ENCODE results near the gene TTC33.
A peak's percentile ranks its signal among the peaks of the same experiment; 100 is the strongest.

Gene TTC33

DNA sequence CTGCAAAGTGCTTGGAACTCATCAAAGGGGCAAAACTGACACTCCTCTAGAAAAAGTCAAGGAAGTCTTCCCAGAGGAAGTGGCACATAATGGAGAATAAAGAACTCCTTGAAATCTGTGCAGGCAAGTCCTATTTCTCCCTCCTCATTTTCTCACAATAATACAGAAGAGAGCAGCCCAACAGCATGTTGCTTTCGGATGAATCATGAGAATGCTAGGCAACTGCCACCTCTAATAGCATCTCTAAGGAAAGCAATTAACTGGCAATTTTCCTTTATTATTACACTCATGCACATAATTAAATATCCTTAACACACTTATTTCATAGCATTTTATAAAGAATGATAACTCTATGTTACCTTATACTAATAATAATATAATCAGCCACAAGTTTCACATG lies 198.3 kb downstream of the TTC33 start:
- DNase-seq = no peak

DNA sequence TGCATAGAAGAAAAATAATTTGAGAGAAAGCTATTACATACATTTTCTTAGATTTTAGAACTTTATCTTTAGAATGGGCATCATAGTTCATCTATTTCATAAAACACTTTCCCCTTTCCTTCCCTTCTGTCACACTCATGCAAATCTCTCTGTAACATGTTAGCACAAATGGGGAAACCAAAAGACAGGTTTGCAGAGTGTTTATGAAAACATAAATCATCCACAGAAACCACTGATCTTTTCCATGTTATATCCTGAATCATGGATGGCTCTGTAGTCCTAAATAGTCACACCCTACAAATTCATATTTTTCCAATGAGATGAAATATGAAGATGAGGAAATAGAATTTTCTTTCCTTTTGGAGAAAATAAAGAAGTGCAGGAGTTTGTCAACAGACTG lies 198.9 kb downstream of the TTC33 start:
- no peak for DNase-seq

DNA sequence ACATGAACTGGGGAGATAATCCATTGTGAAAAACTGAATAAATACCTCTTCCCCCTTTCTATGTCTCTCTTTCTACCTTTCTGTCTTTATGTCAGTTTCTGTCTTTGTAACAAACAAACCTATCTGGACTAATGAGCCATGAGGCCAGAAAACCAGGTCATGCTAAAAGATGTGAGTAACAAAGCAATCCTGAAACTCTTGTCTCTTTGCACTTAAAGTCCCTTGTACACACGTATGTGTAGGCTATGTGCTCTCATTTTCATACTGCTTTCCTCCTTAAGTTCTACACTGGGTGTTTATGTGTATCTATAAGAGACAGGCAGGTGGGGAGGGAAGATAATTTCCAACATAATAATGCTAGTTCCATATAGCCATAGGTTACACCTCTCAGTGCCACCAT lies 199.9 kb downstream of the TTC33 start:
- DNase-seq = no peak

DNA sequence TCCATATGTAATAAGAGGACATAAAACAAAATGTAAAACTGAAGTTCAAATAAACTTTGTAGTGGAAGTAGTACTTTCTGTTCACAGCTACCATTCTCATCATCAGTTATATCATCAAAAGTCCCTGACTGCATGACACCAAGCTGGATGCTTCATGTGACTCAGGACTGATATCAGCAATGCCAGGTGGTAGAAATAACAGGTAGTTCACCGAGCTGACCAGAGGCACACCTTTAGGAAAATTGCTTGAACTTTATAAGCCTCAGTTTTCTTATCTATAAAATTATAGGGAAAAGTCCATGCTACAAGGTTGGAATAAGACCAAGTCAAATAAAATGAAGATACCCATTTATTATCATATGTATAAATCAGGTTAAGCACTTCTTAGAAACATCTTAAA lies 200.9 kb downstream of the TTC33 start:
- no peak for DNase-seq

DNA sequence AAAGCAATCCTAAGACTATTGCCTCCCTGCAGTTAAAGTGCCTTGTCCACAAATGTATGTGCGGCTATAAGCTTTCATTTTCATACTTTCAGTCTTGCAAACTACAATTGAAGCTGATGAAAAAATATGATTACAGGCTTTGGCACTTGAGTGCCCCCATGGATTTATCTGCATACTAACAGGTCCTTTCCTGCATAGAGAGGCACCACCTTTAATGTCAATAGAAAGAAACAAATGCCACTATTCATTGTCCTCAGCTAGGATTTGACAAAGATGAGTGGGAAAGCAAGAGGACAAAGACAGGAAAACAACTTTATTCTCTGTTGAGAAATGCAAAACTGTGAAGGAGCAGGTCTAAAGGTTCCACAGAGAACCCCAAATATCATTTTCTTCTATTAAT lies 201.7 kb downstream of the TTC33 start:
- DNase-seq = no peak

DNA sequence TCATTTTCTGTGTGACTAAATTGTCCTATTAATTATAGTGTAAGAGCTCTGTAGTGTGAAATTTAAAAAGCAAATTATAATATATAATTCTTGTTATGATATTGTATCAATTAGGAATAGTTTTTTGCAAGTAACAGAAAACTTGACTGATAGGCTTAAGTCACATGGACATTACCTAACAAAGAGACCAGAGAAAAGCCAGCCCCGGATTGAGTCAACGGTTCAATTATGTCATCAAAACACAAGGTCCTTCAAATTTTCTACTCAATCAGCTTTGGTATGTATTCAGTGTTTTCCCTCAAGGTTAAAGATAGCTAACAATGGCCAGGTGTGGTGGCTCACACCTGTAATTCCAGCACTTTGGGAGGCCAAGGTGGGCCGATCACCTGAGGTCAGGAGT lies 202.8 kb downstream of the TTC33 start:
- no peak for DNase-seq

DNA sequence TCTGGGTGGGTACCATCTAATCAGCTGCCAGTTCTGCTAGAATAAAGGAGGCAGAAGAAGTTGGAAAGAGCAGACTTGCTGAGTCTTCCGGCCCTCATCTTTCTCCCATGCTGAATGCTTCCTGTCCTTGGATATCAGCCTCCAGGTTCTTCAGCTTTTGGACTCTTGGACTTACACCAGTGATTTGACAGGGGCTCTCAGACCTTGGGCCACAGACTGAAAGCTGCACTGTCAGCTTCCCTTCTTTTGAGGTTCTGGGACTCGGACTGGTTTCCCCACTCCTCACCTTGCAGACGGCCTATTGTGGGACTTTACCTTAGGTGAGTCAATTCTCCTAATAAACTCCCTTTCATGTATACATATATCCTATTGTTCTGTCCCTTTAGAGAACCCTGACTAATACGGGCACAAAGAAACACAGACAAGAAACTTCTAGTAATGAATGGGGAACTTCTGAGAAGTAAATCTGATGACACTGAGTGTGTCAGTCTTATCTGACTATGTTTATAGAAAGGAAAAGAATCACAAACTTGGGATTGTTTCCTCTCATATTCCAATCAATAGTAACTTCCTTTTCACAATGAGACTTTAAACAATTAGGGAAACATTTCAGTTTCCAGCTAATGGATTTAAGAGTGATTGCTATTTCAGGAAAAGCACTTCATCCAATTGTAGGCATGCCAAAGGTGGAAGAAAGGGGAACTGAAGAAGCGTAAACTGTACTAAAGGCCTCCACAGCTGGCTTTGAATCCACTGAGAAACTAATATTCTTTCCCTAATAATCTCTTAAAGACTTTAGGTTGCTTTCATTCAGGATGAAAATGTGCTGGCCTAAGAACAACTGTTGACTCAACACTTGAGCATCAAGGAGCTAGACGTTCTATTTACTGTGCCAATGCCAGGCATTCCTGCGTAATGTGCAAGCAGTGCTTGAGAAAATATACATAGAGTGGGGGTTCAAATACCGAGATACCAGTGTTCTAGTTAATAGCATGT lies 204.0 kb downstream of the TTC33 start:
- no peak for DNase-seq

DNA sequence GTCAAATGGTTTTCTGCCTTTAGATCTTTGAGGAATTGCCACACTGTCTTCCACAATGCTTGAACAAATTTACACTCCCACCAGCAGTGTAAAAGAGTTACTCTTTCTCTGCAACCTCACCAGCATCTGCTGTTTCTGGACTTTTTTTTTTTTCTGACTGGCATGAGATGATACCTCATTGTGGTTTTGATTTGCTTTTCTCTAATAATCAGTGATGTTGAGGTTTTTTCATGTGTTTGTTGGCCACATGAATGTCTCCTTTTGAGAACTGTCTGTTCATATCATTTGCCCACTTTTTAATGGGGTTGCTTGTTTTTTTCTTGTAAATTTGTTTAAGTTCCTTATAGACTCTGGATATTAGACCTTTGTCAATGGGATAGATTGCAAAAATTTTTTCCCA lies 205.3 kb downstream of the TTC33 start:
- DNase-seq = no peak

DNA sequence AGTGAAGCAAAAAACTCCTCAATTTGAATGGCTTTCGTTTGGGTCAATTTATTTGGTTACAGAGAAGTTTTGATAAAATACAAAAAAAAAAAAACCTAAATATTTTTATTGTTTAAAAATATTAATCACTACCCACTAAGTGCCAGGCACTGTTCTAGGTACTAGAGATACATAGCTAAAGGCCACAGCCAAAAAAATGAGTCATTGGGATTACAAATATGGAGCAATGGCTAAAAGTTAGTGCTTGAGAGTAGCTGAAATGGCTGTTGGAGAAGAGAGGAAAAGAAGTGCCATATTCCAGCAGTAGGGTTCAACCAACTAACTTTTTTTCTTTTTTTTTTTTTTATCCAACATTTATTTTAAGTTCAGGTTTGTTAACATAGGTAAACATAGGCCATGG lies 206.1 kb downstream of the TTC33 start:
- no peak for DNase-seq

DNA sequence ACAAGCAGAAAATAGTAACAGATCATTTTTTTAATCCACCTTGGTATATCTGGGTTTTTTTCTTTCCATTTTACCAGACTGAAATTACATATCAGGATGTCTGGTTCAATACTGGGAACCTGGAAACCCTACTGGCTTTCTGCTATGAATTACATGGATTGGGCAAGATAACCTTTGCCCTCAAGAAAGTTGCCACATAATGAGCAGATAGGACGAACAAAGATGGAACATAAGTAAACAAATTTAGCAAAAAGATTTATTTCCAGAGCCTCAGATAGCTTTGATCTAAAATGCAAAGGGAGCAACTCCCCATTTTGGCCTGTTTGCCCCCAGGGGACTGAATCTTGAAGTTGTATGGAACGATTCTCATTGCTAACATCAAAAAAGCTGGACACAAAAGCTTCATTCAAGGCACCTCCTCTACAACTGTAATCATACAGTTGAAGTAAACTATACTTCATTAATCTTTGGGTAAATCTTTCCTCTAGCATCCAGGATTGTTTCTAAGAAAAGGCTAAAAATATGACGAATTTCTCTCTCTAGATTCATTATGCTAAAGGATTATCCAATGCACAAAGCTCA lies 207.7 kb downstream of the TTC33 start:
- DNase-seq = no peak

DNA sequence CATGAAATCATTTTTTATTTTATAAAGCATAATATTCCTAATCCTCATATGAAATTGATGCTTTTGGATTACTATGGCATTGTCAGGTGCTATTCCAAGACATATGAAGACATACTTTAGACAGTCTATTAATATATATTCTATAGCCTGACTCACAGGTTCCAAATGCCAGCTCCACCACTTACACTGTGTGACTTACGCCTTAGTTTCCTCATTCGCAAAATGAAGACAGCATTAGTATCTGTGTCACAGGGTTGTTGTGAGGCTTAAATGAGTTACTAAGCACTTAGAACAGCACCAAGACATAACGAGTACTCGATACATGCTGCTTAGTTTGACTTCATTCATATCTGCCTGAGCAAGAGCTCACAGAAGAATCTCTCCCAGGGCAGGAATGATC lies 208.2 kb downstream of the TTC33 start:
- no peak for DNase-seq

DNA sequence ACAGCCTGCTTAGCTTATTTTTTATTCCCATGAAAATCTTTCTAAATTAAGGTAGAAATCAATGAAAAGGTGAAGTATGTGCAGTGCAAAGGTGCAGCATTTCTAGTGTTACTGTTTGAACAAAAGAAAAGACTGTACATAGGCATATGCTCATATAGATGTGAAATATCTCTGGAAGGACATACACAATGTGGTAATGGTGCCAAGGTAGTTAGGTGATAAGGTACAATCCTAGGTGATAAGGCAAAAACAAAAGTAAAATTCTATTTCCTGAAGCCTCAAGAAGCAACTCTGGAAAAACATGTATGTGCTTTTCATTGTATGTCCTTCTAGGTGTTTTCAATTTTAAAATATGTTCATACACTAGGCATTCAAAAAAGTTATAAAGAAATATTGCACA lies 215.5 kb downstream of the TTC33 start:
- DNase-seq = no peak

DNA sequence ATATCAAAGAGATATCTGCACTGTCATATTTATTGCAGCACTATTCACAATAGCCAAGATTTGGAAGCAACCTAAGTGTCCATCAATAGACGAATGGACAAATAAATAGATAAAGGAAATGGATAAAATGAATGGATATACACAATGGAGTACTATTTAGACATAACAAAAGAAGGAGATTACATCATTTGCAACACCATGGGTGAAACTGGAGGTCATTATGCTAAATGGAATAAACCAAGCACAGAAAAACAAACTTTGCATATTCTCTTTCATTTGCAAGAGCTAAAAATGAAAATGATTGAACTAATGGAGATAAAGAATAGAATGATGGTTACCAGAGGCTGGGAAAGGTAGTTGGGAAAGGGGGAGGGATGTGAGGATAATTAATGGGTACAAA lies 231.1 kb downstream of the TTC33 start:
- no peak for DNase-seq

DNA sequence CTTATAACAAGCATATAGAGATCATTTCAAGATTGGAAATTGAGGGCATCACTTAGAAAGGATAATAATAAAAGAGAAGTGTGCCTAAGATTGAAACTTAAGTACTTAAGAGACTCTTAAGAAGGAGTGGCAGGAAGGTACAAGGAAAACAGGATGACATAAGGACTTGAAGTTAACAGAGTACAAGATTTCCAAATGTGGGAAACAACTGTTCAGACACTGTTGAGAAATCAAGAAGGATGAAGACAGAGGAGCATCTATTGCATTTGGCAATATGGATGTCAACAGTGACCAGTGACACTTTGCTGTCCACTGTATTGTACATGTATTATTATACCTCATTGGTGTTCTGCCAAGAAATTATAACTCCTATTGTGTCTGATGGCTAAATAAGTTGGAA lies 233.8 kb downstream of the TTC33 start:
- no peak for DNase-seq

DNA sequence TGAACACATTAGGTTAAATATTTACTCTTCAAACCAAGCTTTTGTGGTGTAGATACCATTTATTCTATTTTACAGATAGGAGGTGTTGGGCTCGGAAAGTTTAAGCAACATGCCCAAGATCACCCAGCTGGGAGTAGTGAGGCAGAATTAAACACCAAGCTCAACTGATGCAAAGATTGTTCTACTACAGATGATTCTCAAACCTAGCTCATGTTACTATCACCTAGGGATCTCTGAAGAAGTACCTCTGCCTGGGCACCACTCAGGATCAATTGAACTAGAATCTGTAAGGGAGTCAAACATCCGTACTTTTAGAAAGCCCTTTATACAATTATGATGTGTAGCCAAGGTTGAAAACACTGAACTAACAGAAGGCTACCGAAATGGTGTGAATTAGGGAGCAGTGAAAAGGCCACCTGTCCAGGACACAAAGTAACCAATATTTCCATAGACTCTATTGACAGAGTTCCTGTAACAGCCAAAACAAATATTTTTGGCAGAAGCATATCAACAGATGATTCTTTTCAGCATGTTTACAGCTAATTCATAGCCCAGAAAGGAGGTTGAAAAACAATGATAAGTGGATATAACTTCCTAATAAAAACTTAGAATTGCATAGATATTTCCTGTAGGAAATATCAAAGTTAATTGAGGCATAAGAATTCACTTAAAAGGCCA lies 234.5 kb downstream of the TTC33 start:
- DNase-seq = no peak

DNA sequence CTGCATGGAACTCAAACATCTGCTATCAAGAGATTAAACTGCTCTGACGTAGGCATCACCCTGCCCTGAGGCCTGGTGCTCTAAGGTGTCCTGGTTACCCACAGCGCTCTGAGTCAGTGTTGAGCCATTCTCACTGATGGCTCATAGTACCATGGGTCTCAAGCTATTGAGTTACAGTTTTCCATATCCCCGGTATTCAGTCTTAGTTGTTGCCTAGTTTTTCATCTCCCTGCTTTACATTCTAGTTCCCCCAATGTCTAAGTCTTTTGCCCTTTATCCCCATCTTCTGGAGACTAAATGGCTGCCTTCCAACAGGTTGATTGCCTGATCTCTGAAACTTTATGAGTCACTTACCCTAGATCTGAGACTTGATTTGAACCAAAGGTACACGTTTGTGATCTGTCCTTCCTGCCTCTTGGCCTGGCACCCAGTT lies 237.3 kb downstream of the TTC33 start:
- no peak for DNase-seq

DNA sequence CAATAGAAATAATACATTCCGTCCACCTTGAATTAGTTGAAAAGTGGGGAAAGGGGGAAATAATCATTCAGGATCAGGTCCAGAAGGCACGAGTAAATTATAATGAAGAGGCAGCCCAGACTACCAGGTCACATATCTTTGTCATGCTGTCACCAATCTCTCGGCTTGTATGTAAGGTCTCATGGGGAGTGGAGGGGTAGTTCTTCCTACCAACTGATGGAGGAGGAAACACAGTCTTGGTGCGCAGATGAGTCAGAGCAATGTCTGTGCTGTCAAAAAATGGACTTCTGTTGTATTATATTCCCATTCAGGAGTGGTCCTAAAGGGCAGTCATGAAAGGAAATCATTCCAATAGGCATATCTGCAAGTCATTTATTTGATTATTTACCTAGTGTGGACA lies 240.3 kb downstream of the TTC33 start:
- no peak for DNase-seq

DNA sequence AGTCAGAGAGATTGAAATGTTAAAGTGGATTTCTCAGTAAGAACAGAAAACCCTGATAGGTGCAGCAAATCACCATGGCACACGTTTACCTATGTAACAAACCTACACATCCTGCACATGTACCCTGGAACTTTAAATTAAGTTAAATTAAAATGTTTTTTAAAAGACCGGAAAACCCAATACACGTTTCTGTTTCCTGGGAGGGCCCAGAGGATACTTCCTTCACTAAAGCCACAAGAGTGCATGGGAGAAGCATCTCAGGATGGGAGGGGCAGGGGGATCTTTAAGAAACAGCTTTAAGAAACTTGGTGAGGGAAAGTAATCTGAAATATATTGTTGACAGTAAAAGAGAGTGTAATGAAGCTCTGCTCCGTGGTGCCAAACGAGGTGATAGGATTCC lies 240.8 kb downstream of the TTC33 start:
- no peak for DNase-seq

DNA sequence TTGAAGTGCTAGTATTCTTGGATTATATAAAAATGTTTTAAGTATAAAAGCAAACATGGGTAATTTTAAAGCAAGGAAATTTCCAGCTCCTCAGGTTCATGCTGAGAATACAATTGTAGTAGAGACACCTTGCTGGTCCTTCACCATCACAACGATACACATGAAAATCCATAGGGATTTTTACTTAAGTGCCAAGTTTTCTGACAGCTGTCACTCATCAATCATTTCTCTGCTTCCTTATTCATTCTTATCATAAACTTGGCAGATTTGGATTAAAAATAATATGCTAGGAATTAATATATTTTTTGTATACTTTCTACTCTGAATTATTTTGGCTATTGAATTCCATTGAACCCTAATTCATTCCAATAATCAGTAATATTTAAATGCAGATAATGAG lies 244.0 kb downstream of the TTC33 start:
- no peak for DNase-seq

DNA sequence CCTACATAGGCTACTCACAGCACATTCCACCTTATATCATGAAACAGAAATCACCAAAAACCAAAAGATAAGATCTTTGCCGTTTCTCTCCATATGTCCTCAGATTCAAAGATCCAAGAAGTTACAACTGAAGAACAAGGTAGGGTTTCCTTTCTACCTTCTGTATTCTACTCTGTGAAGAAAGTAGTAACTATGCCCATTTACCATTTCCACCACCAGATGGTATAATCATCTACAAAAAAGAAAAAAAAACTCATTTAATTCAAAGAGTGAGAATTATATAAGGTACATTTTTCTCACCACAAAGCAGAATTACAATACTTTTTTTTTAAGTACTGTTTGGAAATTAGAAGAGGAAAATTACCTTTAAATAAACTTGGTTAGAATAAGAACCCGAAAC lies 248.7 kb downstream of the TTC33 start:
- no peak for DNase-seq

DNA sequence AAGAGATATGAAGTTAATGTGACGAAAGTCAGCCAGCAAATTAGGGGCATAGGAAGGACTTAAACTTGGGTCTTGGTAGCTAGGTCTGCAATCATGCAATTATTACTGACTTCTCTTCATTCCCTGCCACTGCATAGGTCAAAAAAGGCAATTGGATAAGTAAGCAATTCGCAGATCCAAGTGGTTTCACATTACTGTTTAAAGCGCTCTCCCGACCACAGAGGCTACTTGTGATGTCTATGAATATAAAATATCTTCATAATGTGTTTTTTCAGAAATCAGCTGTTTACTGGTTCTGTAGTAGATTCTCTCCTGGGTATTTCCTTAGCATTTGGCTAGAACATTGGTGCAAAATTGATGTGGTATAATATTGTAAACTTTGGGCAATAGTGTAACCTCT lies 250.7 kb downstream of the TTC33 start:
- no peak for DNase-seq

DNA sequence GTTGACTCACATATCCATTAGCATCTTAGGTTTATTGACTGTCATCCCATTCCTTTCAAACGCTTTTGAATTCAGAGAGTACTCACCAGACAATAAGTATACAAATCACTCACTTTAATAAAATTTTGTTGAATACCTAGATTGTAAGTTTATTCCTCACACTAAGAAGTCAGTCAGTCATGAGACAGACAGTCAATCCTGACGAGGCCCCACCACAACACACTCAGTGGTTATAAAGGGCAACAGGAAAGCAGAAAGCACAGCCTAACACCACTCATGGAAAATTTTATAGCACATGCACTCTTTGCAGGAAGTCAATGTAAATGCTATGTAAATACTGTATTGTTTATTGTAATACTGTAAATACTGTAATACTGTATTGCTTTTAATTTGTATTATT lies 252.3 kb downstream of the TTC33 start:
- DNase-seq = peak; percentile 4

DNA sequence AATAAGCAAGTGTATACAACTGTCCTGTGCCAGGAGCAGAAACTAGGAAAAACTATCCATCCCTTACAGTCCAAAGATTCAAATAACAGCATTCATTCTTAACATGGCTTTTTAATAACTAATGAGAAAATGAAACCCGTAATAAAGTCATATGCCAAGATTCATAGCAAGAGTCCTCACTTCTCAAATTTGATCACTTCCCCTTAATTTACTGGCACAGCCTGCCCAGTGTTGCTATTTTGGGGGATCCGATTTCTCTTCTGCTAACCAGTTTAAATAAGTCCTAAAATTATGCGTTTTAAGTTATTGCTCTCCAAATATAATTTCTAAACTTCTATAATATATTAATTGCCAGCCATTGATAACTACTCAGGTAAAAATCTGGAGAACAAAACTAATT lies 253.0 kb downstream of the TTC33 start:
- DNase-seq = no peak

Data from activated CD4-positive, alpha-beta T cell treated with anti-CD3 and anti-CD28 coated beads, Interleukin-2, amount 50 U/mL, for 1 hour (primary cell).